ENCODE data around the gene ISG15. TPM values are rescaled to one million over a fixed set of nuclear protein-coding genes. Genes with fewer than 3 reads are reported as not detected.
"Not testable (repeated sequence)": the region's sequence is repeated elsewhere in the genome, so short reads cannot be mapped to it uniquely, and the experiment has no call there.

Gene ISG15
- total RNA-seq, 1 donor from 2014 or later, result 13.7 TPM

DNA sequence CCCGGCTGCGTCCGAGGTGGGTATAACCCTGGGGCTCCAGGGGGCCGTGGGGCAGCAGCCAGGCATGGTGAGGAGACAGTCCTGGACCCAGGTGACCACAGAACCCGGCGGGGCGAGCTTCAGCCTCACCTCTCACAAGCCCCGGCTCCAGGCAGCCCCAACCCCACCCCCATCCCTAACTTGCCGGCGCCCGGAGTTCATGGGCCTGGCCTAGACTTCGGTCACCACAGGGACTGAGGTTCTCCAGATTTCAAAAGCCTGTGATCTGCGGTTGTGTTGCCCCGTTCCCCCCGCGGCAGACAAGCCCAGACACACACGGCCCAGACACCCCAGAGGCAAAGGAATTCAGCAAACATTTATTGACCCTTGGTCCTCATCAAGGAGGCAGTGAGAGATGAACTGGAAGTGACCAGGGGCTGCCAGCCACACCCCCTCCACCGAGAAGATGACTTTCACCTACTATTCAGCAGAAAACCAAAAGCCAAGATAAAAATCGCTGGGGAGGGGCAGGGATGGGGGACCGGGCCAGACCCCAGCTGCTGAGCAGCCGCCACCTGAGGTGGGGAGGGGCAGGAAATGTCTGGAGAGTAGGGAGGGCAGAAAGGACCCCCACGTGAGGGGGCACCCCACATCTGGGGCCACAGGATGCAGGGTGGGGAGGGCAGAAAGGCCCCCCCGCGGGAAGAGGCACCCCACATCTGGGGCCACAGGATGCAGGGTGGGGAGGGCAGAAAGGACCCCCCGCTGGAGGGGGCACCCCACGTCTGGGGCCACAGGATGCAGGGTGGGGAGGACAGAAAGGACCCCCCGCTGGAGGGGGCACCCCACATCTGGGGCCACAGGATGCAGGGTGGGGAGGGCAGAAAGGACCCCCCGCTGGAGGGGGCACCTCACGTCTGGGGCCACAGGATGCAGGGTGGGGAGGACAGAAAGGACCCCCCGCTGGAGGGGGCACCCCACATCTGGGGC is 17.3 kb upstream of the ISG15 start:
- no peak for DNase-seq

DNA sequence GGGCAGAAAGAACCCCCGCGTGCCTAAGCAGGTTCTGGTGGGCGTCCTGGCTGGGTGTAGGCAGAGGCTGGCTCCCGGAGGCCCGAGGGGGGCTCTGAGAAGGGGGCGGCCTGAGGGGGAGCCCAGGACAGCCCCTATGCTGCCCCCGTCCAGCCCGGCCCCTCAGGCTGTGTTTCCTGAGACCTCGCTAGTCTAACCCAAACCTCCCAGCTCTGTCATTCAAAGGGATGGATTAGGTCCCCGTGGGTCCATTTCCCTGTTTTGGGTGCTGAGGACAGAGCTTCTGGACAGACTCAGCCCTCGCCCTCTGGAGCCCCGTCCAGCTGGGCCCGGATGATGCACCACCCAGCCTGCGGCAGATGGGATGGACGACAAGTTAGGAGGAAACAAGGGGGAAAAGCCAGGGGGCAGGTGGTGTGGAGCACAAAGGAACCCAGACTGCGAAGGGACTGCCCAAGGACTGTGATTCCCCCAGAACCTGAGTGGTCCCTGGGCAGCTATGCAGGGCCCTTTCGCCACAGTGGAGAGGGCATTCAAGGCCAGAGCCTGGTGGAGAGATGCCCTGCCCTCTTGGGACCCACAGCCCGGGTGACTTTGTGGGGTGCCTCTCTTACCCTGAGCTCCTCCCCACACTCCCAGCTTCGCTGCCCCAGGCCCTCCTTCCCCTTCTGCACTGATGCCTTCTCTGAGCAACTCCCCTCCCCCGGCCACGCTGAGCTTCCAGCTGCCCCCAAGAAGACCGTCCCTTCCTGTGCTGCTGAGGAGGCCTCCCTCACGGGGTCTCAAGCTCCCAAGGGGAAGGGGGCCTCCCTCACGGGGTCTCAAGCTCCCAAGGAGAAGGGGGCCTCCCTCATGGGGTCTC is 16.2 kb upstream of the ISG15 start:
- no peak for DNase-seq

DNA sequence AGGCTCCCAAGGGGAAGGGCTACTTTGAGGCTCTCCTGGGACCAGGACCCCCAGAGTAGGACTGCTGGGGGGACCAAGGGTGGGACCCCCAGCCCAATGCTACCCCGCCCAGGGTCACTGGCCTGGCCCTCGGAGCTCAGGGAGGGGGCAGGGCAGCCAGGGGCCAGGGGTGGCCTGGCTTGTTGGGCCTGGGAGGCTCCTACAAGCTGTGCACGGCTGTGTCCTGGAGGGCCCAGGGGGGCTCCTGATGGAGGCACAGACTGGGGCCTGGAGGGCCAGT is 15.6 kb upstream of the ISG15 start:
- DNase-seq, result no peak

DNA sequence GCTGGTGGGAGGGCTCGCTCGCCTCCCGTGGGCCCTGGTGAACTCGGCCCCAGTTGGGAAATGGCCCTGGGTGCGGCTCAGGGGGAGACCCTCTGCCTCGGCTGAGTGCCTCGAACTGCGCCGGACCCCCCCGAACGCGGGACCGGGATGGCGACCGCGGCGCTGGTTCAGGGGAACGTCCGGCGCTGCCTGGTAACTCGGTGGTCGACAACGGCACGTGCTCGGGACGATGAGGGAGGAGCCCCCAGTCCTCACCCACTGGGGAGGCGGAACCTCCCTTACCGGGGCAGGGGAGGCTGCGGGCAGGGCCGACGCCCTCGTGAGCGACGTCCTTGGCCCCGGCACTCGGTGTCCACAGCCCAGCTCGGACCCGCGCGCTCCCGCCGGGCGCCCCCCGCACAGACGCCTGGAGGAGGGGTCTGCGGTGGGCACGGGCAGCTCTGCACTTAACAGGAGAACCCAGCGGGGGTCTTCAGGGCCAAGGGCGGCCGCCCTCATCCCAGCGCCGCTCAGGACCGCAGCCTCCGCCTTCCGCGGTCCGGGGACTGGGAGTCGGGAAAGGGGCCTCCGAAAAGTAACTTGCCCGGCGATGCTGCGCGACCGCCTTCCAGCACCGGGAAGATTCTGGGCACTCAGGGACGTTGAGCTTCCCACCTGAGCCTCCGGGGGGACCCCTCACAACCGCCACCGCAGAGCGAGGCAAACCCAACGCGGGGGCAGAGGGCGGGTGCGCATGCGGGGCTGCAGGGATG is 15.1 kb upstream of the ISG15 start:
- no peak for DNase-seq

DNA sequence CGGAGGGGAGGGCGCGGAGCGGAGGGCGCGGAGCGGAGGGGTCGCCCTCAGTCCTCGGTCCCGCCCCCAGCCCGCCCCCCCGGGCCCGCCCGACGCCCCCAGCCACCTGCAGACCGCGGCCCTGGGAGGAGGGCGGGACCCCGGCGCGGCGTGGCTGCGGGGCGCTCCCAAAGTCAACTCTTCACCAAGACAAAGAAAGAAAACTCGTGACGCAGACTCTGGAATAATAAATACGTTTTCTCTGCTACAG is 14.6 kb upstream of the ISG15 start:
- DNase-seq, result no peak

DNA sequence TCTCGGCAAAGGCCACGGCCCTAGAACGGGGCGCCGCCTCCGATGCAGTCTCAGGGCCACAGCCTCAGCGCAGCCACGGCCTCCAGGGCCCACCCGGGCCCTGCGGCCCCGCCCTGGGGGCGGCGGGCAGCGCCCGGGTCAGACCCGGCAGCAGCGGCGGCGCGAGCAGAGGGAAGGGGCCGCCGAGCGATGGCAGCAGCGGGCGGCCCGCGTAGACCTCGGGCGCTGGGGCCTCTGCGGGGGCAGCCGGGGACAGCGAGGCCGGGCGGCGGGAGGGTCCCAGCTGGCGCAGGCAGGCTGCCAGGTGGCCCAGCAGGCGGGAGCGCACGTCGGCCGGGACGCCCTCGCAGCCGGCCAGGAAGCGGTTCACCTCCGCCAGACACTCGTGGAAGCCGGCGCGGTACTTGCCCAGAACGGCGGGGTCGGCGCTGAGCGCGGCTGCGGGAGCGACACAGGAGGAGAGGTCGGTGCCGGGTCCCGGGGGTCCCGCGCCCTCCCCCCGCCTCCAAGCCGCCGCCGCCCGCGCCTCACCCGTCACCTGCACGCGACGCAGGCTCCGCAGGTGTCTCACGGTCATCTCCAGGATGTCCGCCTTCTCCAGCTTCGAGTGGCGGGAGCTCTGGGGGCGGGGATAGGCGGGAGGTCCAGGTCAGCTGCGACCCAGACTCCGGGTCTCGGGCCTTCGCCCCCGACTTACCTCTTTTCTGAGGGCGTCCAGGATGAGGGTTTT is 14.1 kb upstream of the ISG15 start:
- no peak for DNase-seq

DNA sequence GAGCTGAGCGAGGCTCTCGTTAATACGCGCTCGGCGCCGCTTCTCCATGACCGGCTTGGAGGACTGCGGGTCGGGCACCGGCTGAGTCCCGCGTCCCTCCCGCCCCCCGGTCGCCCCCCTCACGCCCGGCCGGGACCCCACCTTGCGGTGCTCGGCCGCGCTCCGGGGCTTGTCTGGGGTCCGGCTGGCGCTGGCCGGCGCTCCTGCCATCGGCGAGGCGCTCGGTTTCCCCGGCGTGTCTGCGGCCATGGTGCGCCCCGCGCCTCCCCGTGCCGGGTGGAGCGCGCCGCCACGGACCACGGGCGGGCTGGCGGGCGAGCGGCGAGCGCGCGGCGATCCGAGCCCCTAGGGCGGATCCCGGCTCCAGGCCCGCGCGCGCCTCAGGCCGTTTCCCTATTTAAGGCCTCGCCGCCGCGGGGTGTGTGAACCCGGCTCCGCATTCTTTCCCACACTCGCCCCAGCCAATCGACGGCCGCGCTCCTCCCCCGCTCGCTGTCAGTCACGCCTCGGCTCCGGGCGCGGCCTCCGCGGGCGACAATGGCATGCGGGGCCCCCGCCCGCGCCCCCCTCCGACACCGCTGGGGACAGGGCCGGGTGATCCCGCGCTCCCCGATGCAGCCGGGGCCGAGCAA is 13.5 kb upstream of the ISG15 start, which contains the start of gene HES4:
HES4 (minus strand) TSS at position 373 of the 632 bp plus-strand sequence; CDS start at position 249, 124 bp downstream.
- DNase-seq, result peak; percentile 85

DNA sequence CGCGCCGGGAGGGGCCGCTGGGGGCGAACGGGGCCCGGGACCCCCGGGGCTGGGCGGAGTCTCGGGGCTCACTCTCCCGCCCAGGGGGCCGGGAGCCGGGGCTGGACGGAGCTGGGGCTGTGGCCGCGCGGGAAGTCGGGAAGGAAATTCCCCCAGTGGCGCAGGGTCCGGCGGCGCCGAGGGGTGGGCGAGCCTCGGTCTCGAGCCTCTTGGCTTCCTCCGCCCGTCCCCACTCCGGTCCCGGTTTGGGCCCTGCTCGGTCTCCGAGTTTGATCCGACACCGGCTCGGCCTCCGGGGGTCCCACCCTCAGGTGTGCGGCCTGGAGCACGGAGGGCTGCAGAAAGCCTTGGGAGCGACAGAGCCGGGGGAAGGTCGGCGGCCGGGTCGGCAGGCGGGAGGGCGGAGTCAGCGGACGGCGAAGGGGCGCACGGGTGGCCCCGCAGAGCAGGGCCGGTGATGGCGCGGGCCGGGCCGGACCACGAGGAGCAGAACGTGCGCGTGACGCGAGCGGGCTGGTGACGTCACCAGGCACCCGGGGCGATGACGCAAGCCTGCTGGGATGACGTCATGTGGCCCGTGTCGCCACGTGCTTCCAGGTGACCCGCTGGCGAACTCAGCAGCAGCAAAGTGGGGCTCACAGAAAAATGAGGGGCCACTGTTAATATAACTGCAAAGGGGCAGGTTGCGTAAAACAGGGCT is 12.8 kb upstream of the ISG15 start:
- DNase-seq, result peak; percentile 65

DNA sequence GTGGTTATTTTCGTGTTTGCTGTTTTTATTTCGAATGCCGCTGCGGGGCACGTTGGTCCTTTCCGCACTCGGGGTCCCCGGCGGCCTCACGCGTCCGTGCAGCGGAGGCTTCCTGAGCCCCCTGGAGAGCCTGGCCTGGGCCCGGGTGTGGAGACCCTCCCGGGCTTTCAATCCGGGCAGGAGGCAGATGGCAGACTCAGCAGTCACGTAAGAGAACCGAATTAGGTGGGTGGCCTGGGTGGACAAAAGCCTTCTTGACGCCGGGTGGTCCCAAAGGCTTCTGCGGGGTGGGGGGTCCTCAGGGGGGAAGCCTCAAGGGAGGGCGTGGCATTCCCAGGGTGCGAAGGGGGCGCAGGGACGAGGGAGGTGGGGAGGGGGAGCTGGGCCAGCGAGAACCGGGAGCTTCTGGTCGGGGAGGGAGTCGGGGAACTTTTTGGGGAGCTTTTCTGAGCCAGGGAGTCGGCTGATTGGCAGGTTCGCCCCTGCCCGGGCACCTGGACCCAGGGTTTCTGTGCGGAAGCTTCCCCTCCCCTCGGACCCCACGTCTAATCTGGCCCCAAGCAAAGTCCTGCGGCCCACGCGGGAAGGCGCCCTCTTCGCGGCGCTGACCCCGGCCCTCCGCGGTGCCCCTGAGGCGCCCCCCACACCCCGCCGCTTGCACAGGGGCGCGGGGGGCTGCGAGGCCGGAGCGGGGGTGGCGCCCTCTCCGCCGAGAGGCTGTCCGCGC is 12.1 kb upstream of the ISG15 start:
- no peak for DNase-seq

DNA sequence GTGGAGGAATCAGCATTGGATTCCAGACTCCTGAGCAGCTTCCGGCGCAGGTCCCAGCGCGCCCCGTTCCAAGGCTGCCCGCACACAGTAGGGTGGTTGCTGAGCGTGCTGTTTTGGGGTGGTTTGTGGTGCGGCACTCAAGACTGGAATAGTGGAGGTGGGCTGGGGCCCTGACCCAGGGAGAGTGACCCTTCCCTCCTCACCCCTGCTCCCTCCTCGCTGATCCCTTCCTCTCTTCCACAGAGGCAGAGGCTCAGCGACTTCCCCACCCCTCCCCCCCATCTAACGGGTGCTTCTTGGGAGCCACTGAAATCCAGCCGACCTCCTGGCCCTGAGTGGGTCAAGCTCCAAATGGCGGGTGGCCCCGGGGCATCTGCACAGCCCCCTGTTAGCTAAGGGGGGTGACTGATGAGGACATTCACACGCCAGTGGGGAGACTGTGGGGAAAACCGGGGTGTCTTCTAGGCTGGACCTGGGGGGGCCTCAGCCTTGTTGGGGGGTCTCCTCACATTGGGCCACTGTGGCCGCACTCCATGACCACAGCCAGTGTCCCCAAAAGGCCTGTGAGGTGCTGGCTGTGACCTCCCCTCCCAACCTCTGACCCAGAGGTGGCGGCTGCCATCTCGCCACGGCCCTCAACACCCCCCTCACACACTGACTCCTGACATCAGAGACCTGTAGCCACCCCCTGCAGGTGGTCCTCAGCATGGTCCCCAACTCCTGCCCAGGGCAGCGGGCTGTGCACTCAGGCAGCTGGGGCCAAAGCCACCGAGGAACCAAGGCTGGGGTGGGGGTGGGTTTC is 9.5 kb upstream of the ISG15 start:
- DNase-seq, result no peak

DNA sequence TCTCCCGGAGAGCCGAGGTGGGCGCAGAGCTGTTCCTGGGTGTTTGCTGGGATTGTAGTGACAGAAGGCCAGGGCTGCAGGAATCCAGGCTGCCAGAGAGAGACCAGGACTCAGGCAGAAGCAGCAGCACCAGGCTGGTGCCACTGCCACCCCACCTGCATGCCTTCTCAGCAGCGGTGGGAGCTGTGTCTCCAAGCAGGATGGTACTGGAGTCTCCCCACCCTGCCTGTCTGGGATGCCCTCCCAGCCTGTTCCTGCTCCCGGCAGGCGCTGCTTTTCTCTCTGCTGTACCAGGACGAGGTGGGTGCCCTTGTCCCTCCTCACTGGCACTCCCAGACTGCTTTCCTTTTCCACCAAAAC is 8.9 kb upstream of the ISG15 start:
- no peak for DNase-seq

DNA sequence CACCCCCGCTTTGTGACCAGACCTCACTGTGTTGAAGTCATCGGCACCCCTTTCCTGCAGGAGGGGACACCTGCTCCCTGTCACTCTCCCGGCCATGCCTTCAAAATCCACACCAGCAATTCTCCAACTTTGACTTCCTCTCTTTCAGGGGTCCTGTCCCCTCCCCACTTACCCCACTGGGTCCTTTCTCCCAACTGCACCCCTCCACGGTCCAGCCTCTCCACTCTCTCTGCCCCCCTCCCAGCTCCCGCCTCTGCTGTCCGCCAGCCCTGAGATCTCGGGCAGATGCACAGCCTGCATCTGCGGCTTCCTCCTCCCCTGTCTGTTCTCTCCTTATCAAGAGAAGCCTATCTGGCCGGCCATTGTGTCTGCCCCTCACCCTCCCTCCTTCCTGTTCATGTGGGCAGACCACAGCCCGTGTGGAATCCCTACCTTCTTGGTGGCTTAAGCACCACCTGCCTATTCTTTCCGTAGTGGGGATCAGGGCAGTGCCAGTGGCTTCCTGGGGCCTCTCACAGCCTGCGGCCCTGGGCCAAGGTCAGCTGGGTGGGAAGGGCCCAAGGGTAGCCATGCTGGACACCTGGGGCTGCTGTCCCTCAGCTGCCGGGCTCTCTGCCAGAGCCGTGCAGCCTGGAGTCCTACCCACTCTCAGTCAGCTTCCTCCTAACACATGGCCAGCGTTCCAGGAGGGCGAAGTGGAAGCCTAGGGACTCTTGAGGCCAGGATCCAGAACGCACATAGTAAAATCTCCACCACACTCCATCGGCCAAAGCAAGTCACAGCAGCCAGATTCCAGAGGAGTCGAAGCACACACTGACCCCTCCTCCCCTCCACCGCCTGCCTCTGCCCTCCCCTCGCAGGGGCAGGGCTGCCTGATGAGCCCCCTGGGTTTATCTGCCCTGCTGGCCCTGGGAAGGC is 8.3 kb upstream of the ISG15 start:
- DNase-seq, result peak; percentile 42

DNA sequence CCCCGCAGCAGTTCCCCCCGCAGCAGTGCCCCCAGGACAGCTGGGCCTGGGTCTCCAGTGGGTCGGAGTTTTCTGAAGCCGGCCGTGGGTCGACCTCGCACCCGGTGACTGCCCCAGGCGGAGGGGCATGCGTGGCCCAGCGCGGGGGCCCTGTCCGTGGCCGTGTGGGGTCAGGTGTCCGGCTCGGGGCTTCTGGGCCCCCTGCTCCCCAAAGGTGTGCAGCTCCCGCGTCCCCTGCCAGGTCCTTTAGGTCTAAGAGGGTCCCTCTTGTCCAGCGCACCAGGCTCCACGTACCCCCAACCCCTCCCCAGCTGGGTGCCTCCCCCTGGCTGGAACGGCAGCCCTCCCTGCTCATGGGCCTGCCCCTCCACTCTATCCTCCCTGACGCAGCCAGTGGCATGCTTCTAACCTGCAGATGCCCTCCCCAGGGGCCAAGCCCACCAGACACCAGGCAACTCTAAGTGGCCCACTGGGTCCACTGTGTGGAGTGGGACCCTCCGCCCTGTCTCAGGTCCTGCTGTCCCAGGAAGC is 7.5 kb upstream of the ISG15 start:
- no peak for DNase-seq

DNA sequence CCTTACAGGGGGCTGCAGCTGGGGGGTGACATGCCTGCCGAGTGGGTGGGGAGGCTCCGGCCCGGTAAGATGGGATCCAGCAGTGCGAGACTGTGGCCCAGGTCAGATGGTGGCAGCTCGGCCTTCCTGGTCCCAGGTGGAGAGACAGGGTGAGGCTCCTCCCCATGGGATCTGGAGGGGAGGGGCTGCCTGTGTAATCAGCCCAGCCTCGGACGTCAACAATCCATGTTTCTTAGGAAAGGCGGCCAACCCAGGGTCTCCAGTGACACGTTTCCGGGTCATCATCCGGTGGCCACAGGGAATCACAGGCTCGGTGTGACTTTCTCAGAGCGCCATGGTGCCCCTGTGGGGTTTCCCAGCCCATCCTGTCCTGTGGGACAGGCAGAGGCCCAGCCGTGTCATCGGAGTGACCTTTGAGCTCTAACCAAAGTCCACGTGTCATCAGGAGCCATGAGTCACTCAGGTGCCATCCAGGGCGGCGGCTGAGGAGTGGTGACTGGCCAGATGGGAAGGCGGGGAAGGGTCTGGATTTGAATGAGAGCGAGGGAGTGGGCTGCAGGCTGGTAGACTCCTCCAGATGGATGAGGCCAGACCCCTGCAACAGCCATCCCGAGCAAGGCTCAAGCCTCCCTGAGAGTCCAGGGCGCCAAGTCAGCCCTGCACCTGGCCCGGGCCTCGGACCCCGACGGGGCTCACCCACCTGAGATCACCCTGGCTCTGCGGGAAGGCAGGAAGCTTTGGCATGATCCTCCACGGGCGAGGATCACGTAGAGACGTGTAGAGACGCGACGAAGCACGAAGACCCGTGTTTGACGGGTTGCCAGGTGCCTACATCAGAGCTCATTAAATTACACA is 6.8 kb upstream of the ISG15 start:
- no peak for DNase-seq

DNA sequence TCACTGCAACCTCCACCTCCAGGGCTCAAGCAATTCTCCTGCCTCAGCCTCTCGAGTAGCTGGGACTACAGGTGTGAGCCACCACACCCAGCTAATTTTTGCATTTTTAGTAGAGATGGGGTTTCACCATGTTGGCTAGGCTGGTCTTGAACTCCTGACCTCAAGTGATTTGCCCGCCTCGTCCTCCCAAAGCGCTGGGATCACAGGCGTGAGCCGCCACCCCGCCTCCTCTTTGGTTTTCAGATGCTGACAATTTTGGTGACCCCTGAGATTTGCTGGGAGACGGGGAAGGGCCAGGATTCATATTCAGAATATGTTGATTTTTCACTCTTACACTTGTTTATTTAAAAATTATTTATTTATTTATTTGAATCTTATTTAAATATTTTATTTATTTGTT is 3.2 kb upstream of the ISG15 start:
- DNase-seq, result not testable (repeated sequence)

DNA sequence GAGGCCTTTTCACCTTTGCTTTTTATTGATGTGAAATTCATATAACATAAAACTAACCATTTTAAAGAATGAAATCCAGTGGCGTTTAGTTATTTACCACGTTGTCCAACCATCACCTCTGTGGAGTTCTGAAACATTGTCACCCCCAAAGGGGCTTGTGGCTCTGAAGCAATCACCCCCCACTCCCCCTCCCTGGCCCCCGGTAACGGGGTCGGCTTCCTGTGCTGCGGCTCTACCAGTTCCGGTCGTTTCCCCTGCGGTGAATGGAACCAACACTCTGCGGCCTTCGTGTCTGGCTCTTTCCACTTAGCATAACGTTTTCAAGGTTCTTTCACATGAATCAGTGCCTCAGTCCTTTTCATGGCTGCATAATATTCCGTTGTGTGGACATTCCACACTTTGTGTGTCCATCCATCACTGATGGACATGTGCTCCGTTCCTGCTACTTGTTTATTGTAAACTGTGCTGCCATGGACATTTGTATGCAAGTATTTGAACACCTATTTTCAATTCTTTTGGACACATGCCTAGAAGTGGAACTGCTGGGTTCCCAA is 1.8 kb upstream of the ISG15 start:
- DNase-seq, result no peak

DNA sequence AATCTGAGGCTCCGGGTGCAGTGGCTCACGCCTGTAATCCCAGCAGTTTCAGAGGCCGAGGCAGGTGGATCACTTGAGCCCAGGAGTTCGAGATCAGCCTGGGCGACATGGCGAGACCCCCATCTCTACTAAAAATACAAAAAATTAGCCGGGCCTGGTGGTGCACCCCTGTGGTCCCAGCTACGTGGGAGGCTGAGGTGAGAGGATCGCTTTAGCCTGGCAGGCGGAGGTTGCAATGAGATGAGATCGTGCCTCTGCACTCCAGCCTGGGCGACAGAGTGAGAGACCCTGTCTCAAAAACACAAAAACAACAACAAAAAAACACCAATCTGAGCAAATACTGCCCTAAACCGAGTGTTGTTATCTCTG is 577 bp upstream of the ISG15 start:
- DNase-seq, result not testable (repeated sequence)
